T-cell (primary cell): ENCODE results near the gene NUB1. TPM values are rescaled to one million over a fixed set of nuclear protein-coding genes. Genes with fewer than 3 reads are reported as not detected.

Experiments used
- ATAC-seq, 4 experiments: fragments of 200-7000 bp in 3 of 4; fragments of 150-1000 bp in 1 of 4; cut with Tn5 transposase; replicated peaks in 1 of 4; 1 replicate in 3 of 4; 2 replicates in 1 of 4; pipeline ENCODE4 v1.10.0; 2021; ENCODE audit warnings: moderate library complexity in 3 of 4, mild to moderate bottlenecking in 2 of 4, moderate number of reproducible peaks in 1 of 4
- CTCF ChIA-PET, 2 donors: fragments of 300-600 bp; sonication (Branson Sonifier 250); formaldehyde crosslinking; loops; one replicate each; lab custom pipeline; 2022; ENCODE audit warnings: antibody characterized with exemption in 2 of 2; lab: Charles Lee
- POLR2A ChIA-PET, 2 donors: fragments of 300-600 bp; sonication (Branson Sonifier 250); formaldehyde crosslinking; loops; one replicate each; lab custom pipeline; 2022; ENCODE audit warnings: antibody characterized with exemption in 2 of 2; lab: Charles Lee
- DNase-seq, 35 experiments: peaks; one replicate each; pipeline versions ENCODE4 v3.0.0 to v3.0.0-alpha.2; 2013 to 2023
- H3K27ac ChIP-seq: one replicate; pipeline ENCODE4 v1.5.1; 2013; ENCODE audit warnings: low read length
- H3K27me3 ChIP-seq, 2 experiments: replicated peaks in 1 of 2; 1 replicate in 1 of 2; 2 replicates in 1 of 2; pipeline versions ENCODE4 v1.6.1 to v1.7.0; 2013; ENCODE audit warnings: low read length in 1 of 2, mixed read lengths in 1 of 2; ENCODE audit not compliant: control insufficient read depth in 2 of 2, insufficient read depth in 2 of 2; ENCODE audit errors: extremely low read depth in 1 of 2
- H3K36me3 ChIP-seq, 2 donors: 1 replicate in 1 of 2; 2 replicates in 1 of 2; pipeline versions ENCODE4 v1.6.1 to v1.7.0; 2013; ENCODE audit warnings: low read length in 1 of 2; ENCODE audit not compliant: control insufficient read depth in 2 of 2, insufficient read depth in 1 of 2; ENCODE audit errors: extremely low read depth in 1 of 2
- H3K4me1 ChIP-seq, 2 experiments: 1 replicate in 1 of 2; 2 replicates in 1 of 2; pipeline versions ENCODE4 v1.6.1 to v1.7.0; 2013; ENCODE audit warnings: low read length in 2 of 2, mixed read lengths in 1 of 2; ENCODE audit not compliant: insufficient read depth in 2 of 2, control insufficient read depth in 1 of 2; ENCODE audit errors: extremely low read depth in 1 of 2
- H3K4me3 ChIP-seq, 2 donors: 1 replicate in 1 of 2; 2 replicates in 1 of 2; pipeline versions ENCODE4 v1.5.1 to v1.7.0; 2013; ENCODE audit warnings: mild to moderate bottlenecking in 2 of 2, low read length in 1 of 2, moderate library complexity in 1 of 2; ENCODE audit not compliant: control insufficient read depth in 1 of 2; ENCODE audit errors: extremely low read depth in 1 of 2
- H3K9me3 ChIP-seq: 2 replicates; pipeline ENCODE4 v1.7.0; 2013
- H3K27ac Mint-ChIP-seq, 2 donors: one replicate each; pipeline ENCODE4 v1.8.0; 2020 to 2021; ENCODE audit warnings: mild to moderate bottlenecking in 2 of 2, mixed read lengths in 2 of 2
- H3K27me3 Mint-ChIP-seq, 2 donors: one replicate each; pipeline ENCODE4 v1.8.0; 2021 to 2022; ENCODE audit warnings: mixed read lengths in 2 of 2
- H3K36me3 Mint-ChIP-seq: one replicate; pipeline ENCODE4 v1.8.0; 2021; ENCODE audit warnings: mixed read lengths
- H3K4me1 Mint-ChIP-seq, 3 donors: one replicate each; pipeline ENCODE4 v1.8.0; 2020 to 2022; ENCODE audit warnings: mixed read lengths in 3 of 3, mild to moderate bottlenecking in 1 of 3
- H3K4me3 Mint-ChIP-seq, 3 donors: one replicate each; pipeline ENCODE4 v1.8.0; 2020 to 2022; ENCODE audit warnings: mild to moderate bottlenecking in 3 of 3, mixed read lengths in 3 of 3, moderate library complexity in 3 of 3
- H3K9me3 Mint-ChIP-seq, 3 donors: one replicate each; pipeline ENCODE4 v1.8.0; 2020 to 2022; ENCODE audit warnings: mixed read lengths in 3 of 3
- WGBS: methylation state at CpG from one replicate; pipeline ENCODE4 v1.1.5; 2013; ENCODE audit warnings: missing lambda C conversion rate; ENCODE audit not compliant: insufficient coverage; 5-methylcytosine and 5-hydroxymethylcytosine counted together
- total RNA-seq, 35 experiments: library from RNA in 6 of 35; stranded (reverse) in 6 of 35; fragments of 120-200 nt in 1 of 35; gene quantifications; one replicate each; pipeline versions ENCODE4 v1.2.1 to v1.2.4 and lab custom pipeline; 2013 to 2026

NUB1 gene
- total RNA-seq, 5 donors from 2014 or later (not counting 1 experiment from before 2014, with no cell fraction given), result 77.4 to 98.9 (median 87.7) TPM

DNA sequence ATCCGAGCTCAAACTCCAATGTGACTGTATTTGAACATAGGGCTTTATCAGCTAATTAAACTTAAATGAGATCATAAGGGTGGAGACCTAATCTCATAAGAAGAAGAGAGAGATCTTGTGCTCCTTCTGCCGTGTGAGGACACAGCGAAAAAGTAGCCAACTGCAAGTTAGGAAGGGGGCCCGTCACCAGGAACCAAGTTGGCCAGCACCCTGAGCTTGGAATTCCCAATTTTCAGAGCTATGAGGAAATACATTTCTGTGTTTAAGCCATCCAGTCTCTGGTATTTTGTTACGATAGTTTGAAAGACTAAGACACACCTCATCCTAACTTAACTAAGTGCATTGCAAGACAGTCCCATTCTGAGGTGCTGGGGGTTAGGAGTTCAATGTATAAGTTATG lies 82.3 kb downstream of the NUB1 start:
- no peaks in the 10 kb centered on the region for H3K27me3 Mint-ChIP-seq
- 100% methylated on average over 3 of the region's 5 CpGs for whole genome bisulfite sequencing
- ChIA-PET CTCF (no interaction called here), POLR2A (interaction anchor here in 1 of 2 donors (0.6 kb wide), 2 partner anchors 22 to 428 kb away, joined by 3 to 4 read pairs; no protein-coding TSS in a partner anchor)
- H3K27ac Mint-ChIP-seq, result no peak overlapping the region
- no peaks in the 10 kb centered on the region for H3K36me3 Mint-ChIP-seq
- Histone ChIP-seq H3K36me3 (no peaks in the 10 kb centered on the region), H3K9me3 (no peaks in the 10 kb centered on the region), H3K27ac (no peak overlapping the region), H3K27me3 (peaks cover 0 to 6% of the 10 kb centered on the region in 2 experiments), H3K4me1 (peaks cover 17 to 26% of the 10 kb centered on the region in 2 experiments), H3K4me3 (no peak overlapping the region)
- ATAC-seq (no peak), DNase-seq (no peak)
- peaks cover 23 to 25% (median 24%) of the 10 kb centered on the region in 3 donors for H3K4me1 Mint-ChIP-seq
- no peak overlapping the region for H3K4me3 Mint-ChIP-seq
- H3K9me3 Mint-ChIP-seq, result peaks cover 0 to 4% (median 0%) of the 10 kb centered on the region in 3 donors

DNA sequence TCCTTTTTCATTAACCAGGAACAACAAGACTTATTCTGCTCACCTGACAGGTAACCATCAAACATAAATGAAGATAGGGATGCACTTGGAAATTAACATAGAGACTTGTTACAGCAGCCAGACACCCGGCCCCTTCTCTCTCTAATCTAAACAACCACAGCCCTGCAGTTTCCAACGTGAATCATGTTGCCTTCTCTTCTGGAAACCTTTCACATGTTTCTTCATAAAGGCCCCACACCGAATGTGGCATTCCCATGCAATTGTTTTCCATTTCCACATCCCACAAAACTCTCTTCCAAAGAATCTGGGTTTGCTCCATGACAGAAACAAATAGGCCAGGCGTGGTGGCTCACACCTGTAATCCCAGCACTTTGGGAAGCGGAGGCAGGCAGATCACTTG lies 83.2 kb downstream of the NUB1 start:
- 76% methylated on average over 4 of the region's 5 CpGs for WGBS
- ATAC-seq (no peak), DNase-seq (no peak)
- no peaks in the 10 kb centered on the region for H3K27me3 Mint-ChIP-seq
- Histone ChIP-seq H3K4me1 (peaks cover 25 to 34% of the 10 kb centered on the region in 2 experiments), H3K36me3 (no peaks in the 10 kb centered on the region), H3K9me3 (no peaks in the 10 kb centered on the region), H3K4me3 (no peak overlapping the region), H3K27me3 (peaks cover 0 to 6% of the 10 kb centered on the region in 2 experiments), H3K27ac (no peak overlapping the region)
- H3K27ac Mint-ChIP-seq, result no peak overlapping the region
- peaks cover 0 to 4% (median 0%) of the 10 kb centered on the region in 3 donors for H3K9me3 Mint-ChIP-seq
- H3K4me1 Mint-ChIP-seq, result peaks cover 32 to 34% (median 33%) of the 10 kb centered on the region in 3 donors
- no peaks in the 10 kb centered on the region for H3K36me3 Mint-ChIP-seq
- ChIA-PET POLR2A (no interaction called here), CTCF (no interaction called here)
- H3K4me3 Mint-ChIP-seq, result no peak overlapping the region

DNA sequence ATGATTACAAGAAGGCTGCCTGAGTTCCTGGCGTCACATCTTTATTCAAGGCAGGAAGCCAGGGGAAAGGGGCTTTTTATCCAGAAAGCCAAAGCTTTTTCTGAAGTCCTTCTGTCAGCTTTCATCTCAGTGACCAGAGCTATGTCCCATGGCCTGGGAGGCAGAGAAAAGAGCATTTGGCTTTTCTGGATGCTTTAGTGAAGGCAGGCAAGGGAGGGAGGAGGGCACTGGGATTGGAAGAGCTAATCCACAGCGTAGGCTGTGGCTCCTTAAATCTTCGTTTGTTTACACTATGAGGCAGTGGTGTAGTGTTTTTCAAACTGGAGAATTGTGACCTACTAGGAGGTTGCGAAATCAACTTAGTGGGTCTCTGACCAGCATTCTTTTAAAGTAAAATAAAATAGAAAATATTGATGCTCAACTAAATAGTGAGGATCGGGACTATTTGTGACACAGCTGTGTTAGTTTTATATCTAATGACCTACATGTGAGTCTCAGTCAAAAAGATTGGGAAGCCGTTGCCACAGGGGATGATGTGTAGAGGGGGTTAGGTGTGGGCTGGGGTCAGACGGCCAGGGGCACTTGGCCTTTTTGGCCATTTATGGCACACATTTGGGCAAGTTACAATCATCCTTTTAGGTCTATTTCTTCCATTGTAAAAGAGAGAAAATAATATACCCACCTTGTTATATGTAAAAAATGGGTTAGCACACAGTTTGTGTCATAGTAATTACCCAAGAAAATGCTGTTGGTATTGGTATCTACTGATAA lies 84.2 kb downstream of the NUB1 start:
- Mint-ChIP-seq H3K36me3 (no peaks in the 10 kb centered on the region), H3K27me3 (no peaks in the 10 kb centered on the region), H3K27ac (no peak overlapping the region), H3K4me1 (peaks cover 40 to 42% (median 41%) of the 10 kb centered on the region in 3 donors), H3K9me3 (no peaks in the 10 kb centered on the region), H3K4me3 (no peak overlapping the region)
- H3K27me3 ChIP-seq, result peaks cover 0 to 6% of the 10 kb centered on the region in 2 experiments
- no peaks in the 10 kb centered on the region for H3K36me3 ChIP-seq
- CTCF ChIA-PET, result no interaction called here
- 100% methylated on average over 2 of the region's 7 CpGs for WGBS
- ATAC-seq (no peak), DNase-seq (no peak)
- H3K4me1 ChIP-seq, result peaks cover 30 to 45% of the 10 kb centered on the region in 2 experiments
- no peak overlapping the region for H3K4me3 ChIP-seq
- POLR2A ChIA-PET, result no interaction called here
- no peaks in the 10 kb centered on the region for H3K9me3 ChIP-seq
- H3K27ac ChIP-seq, result no peak overlapping the region

DNA sequence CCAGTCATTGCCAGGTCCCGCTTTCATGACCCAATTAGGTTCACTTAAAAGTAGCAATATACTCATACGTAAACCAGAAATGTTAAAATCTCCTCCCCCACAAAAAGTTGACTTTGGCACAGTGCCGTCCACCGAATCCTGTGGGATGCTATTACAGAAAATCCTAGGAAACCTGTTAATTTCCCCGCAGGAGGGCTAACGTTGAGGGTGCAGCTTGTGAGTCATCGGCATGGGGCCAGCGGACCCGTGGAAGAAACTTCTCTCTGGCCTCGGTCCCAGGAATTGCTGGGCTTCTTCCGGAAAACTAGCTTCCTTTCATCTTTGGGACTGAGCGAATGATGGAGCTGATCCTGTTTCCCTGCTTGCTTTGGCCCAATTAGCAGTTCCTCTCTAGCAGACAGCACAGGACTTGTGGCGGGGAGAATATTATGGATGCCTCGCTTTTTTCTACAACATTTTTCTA lies 84.9 kb downstream of the NUB1 start:
- DNase-seq (no peak), ATAC-seq (no peak)
- Histone ChIP-seq H3K27ac (no peak overlapping the region), H3K27me3 (peaks cover 0 to 6% of the 10 kb centered on the region in 2 experiments), H3K4me3 (no peak overlapping the region), H3K9me3 (no peaks in the 10 kb centered on the region), H3K36me3 (no peaks in the 10 kb centered on the region), H3K4me1 (peaks cover 31 to 51% of the 10 kb centered on the region in 2 experiments)
- Mint-ChIP-seq H3K27me3 (no peaks in the 10 kb centered on the region), H3K9me3 (no peaks in the 10 kb centered on the region), H3K4me1 (peaks cover 40 to 47% (median 47%) of the 10 kb centered on the region in 3 donors), H3K27ac (no peak overlapping the region), H3K4me3 (no peak overlapping the region), H3K36me3 (no peaks in the 10 kb centered on the region)
- POLR2A ChIA-PET, result no interaction called here
- WGBS, result 96% methylated on average over 14 of the region's 14 CpGs
- CTCF ChIA-PET, result no interaction called here

DNA sequence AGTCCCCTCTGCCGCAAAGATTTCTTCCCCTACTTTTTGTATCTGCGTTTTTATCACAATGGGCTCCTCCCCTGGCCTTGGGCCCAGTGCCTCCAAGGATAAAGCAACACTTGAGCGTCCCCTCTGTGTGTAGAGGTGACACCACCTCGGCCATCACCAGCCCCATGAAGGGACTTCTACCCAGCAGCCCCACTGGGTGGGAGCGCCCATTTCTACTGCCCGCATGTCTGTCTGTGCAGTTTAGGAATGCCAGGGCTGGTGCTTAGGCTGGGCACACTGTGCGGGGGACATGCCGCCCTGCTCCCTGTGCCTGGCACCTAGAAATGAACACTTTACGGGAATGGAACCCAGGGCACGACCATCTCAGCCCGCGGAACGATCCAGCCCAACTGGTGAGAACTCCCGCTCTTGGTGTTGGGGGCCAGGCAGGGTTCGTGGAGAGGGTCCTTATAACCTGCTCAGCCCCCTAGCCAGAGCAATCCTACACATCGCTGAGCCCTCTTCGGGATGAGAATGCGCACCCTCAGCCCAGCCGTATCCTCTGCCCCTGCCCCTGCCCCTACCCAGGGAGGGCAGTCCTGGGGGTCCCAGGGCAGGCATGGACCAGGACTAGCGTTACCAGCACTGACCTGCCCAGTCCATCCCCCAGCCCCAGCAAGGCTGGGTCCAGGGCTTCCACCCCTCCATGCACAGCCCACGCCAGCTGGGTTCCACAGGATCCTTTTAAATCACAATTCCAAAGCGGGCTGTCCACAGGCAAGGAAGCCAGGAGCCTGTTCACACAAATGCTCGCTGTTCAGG lies 85.5 kb downstream of the NUB1 start:
- ChIA-PET CTCF (no interaction called here), POLR2A (no interaction called here)
- H3K4me1 ChIP-seq, result peaks cover 32 to 57% of the 10 kb centered on the region in 2 experiments
- Mint-ChIP-seq H3K27ac (peak overlapping the region in 1 of 2 donors; percentile 94), H3K36me3 (no peaks in the 10 kb centered on the region), H3K4me3 (peak overlapping the region in 1 of 3 donors; percentile 70), H3K27me3 (no peaks in the 10 kb centered on the region), H3K9me3 (no peaks in the 10 kb centered on the region), H3K4me1 (peaks cover 40 to 53% (median 53%) of the 10 kb centered on the region in 3 donors)
- no peak overlapping the region for H3K27ac ChIP-seq
- ATAC-seq (no peak), DNase-seq (no peak)
- H3K27me3 ChIP-seq, result peaks cover 0 to 6% of the 10 kb centered on the region in 2 experiments
- H3K9me3 ChIP-seq, result no peaks in the 10 kb centered on the region
- H3K4me3 ChIP-seq, result no peak overlapping the region
- no peaks in the 10 kb centered on the region for H3K36me3 ChIP-seq
- 96% methylated on average over 20 of the region's 23 CpGs for WGBS

DNA sequence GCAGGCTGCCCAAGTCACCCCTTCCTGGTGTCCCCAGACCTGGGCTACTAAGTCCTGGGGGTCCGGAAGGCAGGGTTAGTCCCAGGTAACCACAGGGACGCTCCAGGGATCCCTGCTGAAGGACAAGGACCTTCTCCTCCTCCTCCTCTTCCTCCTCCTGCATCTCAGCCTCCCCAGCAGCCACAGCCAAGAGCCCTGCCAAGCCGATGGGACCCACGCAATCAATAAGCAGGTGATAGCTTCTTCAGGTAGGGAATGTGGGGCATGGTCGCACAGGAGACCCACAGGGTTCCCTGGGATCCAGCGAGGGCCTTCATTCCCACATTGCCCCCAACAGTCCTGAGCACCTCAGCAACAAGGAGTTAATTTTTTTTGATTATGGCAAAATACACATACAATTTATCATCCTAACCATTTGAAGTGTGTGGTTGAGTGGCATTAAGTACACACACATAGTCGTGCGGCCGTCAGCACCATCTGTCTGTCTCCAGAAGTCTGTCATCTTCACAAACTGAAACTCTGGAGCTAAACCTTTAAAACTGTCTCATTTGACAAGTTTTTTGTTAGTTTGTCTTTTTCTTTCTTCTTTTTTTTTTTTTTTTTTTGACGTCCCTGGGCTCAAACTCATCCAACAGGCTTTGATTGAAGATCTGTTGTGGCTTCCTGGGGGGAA lies 86.2 kb downstream of the NUB1 start:
- Mint-ChIP-seq H3K36me3 (no peaks in the 10 kb centered on the region), H3K27ac (peak overlapping the region; percentile 92 to 94), H3K4me3 (peak overlapping the region in 2 of 3 donors; percentile 9 to 70), H3K4me1 (peaks cover 44 to 59% (median 59%) of the 10 kb centered on the region in 3 donors), H3K27me3 (no peaks in the 10 kb centered on the region), H3K9me3 (no peaks in the 10 kb centered on the region)
- ChIA-PET POLR2A (interaction anchor here in 1 of 2 donors (0.6 kb wide), 1 partner anchor 57 kb away, joined by 8 read pairs; no protein-coding TSS in a partner anchor), CTCF (no interaction called here)
- peak overlapping the region; percentile 82 for H3K27ac ChIP-seq
- 92% methylated on average over 2 of the region's 10 CpGs for WGBS
- peak in 1 of 35 experiments; percentile 31 for DNase-seq
- peaks cover 0 to 2% of the 10 kb centered on the region in 2 donors for H3K36me3 ChIP-seq
- H3K4me1 ChIP-seq, result peaks cover 35 to 65% of the 10 kb centered on the region in 2 experiments
- H3K9me3 ChIP-seq, result no peaks in the 10 kb centered on the region
- no peak overlapping the region for H3K4me3 ChIP-seq
- no peak for ATAC-seq
- peaks cover 0 to 6% of the 10 kb centered on the region in 2 experiments for H3K27me3 ChIP-seq
